Measurements from ENCODE around the gene C5AR1. TPM values are rescaled to one million over a fixed set of nuclear protein-coding genes. Genes with fewer than 3 reads are reported as not detected.

The C5AR1 gene
- total and polyA plus RNA-seq, 9 of the 15 experiments (the other 6 are each of a cell fraction or from before 2014, with no cell fraction given): 0.06 to 1.6 (median 0.28) TPM; not detected in 3

GRCh38 chr19:47352095-47352494 is 42.4 kb downstream of the C5AR1 start (continued):
- TF ChIP-seq RNF219 (CRISPR knock-in tag; IDR thresholded peaks at IDR 0.05): no peak
- TF ChIP-seq FOS (IDR thresholded peaks at IDR 0.05; ENCODE audit: extremely low read depth, insufficient read length): peak; percentile 58
- no peak for TF ChIP-seq HMBOX1 (IDR thresholded peaks at IDR 0.05)
- no peak for TF ChIP-seq SP1 (CRISPR knock-in tag; IDR thresholded peaks at IDR 0.05)
- TF ChIP-seq ETV5 (CRISPR knock-in tag; IDR thresholded peaks at IDR 0.05; ENCODE audit: low read depth): no peak
- TF ChIP-seq ARID4B (CRISPR knock-in tag; IDR thresholded peaks at IDR 0.05): no peak
- TF ChIP-seq FOXJ3 (CRISPR knock-in tag; IDR thresholded peaks at IDR 0.05): no peak
- no peak for TF ChIP-seq BCL6 (CRISPR knock-in tag; IDR thresholded peaks at IDR 0.05)
- peak; percentile 91 for TF ChIP-seq USF1 (CRISPR knock-in tag; IDR thresholded peaks at IDR 0.05)
- no peak for TF ChIP-seq FOXP4 (CRISPR knock-in tag; IDR thresholded peaks at IDR 0.05; ENCODE audit: borderline replicate concordance)
- 0 out of 2 replicates have a peak, but pooled peaks have one; percentile 56 for TF ChIP-seq ZNF644 (tag; IDR thresholded peaks at IDR 0.05; ENCODE audit: low read depth)
- TF ChIP-seq DIDO1 (tag; IDR thresholded peaks at IDR 0.05; ENCODE audit: low read depth): peak; percentile 78

Data from K562 (cell line).